HepG2 (cell line): Measurements from ENCODE around the gene PRR36. TPM values are rescaled to one million over a fixed set of nuclear protein-coding genes. Genes with fewer than 3 reads are reported as not detected.
A peak's percentile ranks its signal among the peaks of the same experiment; 100 is the strongest.

Experiments used
- ATAC-seq: fragments of 200-7000 bp; cut with Tn5 transposase; 3 replicates; pipeline ENCODE4 v1.9.1; 2020; ENCODE audit warnings: mild to moderate bottlenecking, moderate library complexity
- BruUV-seq: library from RNA; stranded (reverse); fragments of 400-500 nt; replicated peaks from 2 replicates; lab custom pipeline; 2021; lab: Mats Ljungman, UMichigan
- CTCF ChIA-PET: fragments of 300-600 bp; formaldehyde crosslinking; extraction: SDS; loops from one replicate; lab custom pipeline; 2021; ENCODE audit warnings: low total read pairs, inconsistent platforms, low intra/inter-chr PET ratio; lab: Yijun Ruan, JAX
- POLR2A ChIA-PET: fragments of 350-600 bp; sonication (Branson Sonifier 250); formaldehyde crosslinking; loops from one replicate; lab custom pipeline; 2020; ENCODE audit warnings: antibody characterized with exemption, inconsistent platforms; lab: Yijun Ruan, JAX
- DNase-seq: peaks from one replicate; pipeline ENCODE4 v3.0.0-alpha.2; 2015; ENCODE audit warnings: low spot score
- FAIRE-seq: peaks from 3 replicates; lab custom pipeline; 2011; peaks lifted over from hg19 to GRCh38; lab: Jason Lieb, UNC
- H2AFZ ChIP-seq: one replicate; pipeline ENCODE4 v1.6.1; 2011; ENCODE audit warnings: low read length, inconsistent platforms
- H3K27ac ChIP-seq: fragments of 300-600 bp; 3 replicates; pipeline ENCODE4 v1.8.0; 2011; ENCODE audit warnings: mixed run types, mild to moderate bottlenecking, mixed read lengths, low read length, inconsistent platforms; ENCODE audit not compliant: insufficient read depth; ENCODE audit errors: extremely low read length
- H3K27me3 ChIP-seq, 2 experiments: fragments of 200-600 bp in 1 of 2; 2 replicates in 1 of 2; 3 replicates in 1 of 2; pipeline versions ENCODE4 v1.6.0 to v1.8.0; 2011; ENCODE audit warnings: low read length in 2 of 2, mild to moderate bottlenecking in 2 of 2, moderate library complexity in 2 of 2, inconsistent platforms in 1 of 2; ENCODE audit not compliant: insufficient read depth in 2 of 2, control insufficient read depth in 1 of 2
- H3K36me3 ChIP-seq, 2 experiments: fragments of 200-600 bp in 1 of 2; replicated peaks in 1 of 2; 2 replicates in 1 of 2; 3 replicates in 1 of 2; pipeline versions ENCODE4 v1.5.1 to v1.8.0; 2011; ENCODE audit warnings: low read length in 2 of 2, inconsistent platforms in 1 of 2; ENCODE audit not compliant: insufficient read depth in 2 of 2, control insufficient read depth in 1 of 2
- H3K4me1 ChIP-seq: 2 replicates; pipeline ENCODE4 v1.5.1; 2012; ENCODE audit warnings: low read length, inconsistent platforms; ENCODE audit not compliant: insufficient read depth
- H3K4me2 ChIP-seq: 2 replicates; pipeline ENCODE4 v1.6.0; 2011; ENCODE audit warnings: low read depth, low read length, inconsistent platforms
- H3K4me3 ChIP-seq, 3 experiments: fragments of 200-600 bp in 1 of 3; sonication (generic), shearing (Covaris generic) in 1 of 3; replicated peaks in 1 of 3; 2 replicates each; pipeline ENCODE4 v1.5.1; 2011 to 2016; ENCODE audit warnings: low read length in 3 of 3, inconsistent platforms in 2 of 3, low read depth in 2 of 3, mild to moderate bottlenecking in 2 of 3, control low read depth in 1 of 3, mixed read lengths in 1 of 3; ENCODE audit not compliant: insufficient read depth in 1 of 3
- H3K79me2 ChIP-seq: one replicate; pipeline ENCODE4 v1.6.1; 2011; ENCODE audit warnings: low read length, inconsistent platforms; ENCODE audit not compliant: insufficient read depth
- H3K9ac ChIP-seq: 2 replicates; pipeline ENCODE4 v1.6.0; 2011; ENCODE audit warnings: mild to moderate bottlenecking, low read depth, low read length, inconsistent platforms; ENCODE audit not compliant: insufficient read depth
- H3K9me3 ChIP-seq: 2 replicates; pipeline ENCODE4 v1.5.1; 2012; ENCODE audit warnings: mild to moderate bottlenecking, low read length
- H4K20me1 ChIP-seq: 2 replicates; pipeline ENCODE4 v1.6.0; 2011; ENCODE audit warnings: inconsistent platforms, mild to moderate bottlenecking, low read length, moderate library complexity; ENCODE audit not compliant: insufficient read depth
- HCFC1 ChIP-seq: fragments of 150-350 bp; IDR thresholded peaks from 2 replicates; pipeline ENCODE4 v1.6.1; 2014; ENCODE audit warnings: low read depth, low read length
- HOXA9 ChIP-seq: sonication (generic); formaldehyde crosslinking; IDR thresholded peaks from 2 replicates; pipeline ENCODE4 v1.8.1; 2022; ENCODE audit warnings: missing genetic modification reagents, mild to moderate bottlenecking, moderate library complexity, borderline replicate concordance
- KAT2B ChIP-seq: fragments of 150-350 bp; IDR thresholded peaks from 2 replicates; pipeline ENCODE4 v1.6.1; 2014; ENCODE audit warnings: low read depth, low read length, borderline replicate concordance
- MAFF ChIP-seq: IDR thresholded peaks from 2 replicates; pipeline ENCODE4 v1.6.1; 2011; ENCODE audit warnings: low read depth, low read length, improper control_type of control experiment
- NFATC3 ChIP-seq: sonication (generic); formaldehyde crosslinking; IDR thresholded peaks from 2 replicates; pipeline ENCODE4 v1.5.1; 2020; ENCODE audit warnings: mild to moderate bottlenecking, missing genetic modification reagents
- RBAK ChIP-seq: sonication (generic); formaldehyde crosslinking; IDR thresholded peaks from 2 replicates; pipeline ENCODE4 v1.5.1; 2020; ENCODE audit warnings: mild to moderate bottlenecking, missing genetic modification reagents
- SPEN ChIP-seq: sonication (generic); formaldehyde crosslinking; IDR thresholded peaks from 2 replicates; pipeline ENCODE4 v1.5.1; 2020; ENCODE audit warnings: low read depth, mild to moderate bottlenecking, missing genetic modification reagents
- STAT6 ChIP-seq: sonication (generic); formaldehyde crosslinking; IDR thresholded peaks from 2 replicates; pipeline ENCODE4 v1.4.0; 2020; ENCODE audit warnings: missing genetic modification reagents, mild to moderate bottlenecking, borderline replicate concordance
- ZNF256 ChIP-seq: sonication (generic); formaldehyde crosslinking; conservative IDR thresholded peaks from 2 replicates; pipeline ENCODE4 v1.4.0; 2020; ENCODE audit warnings: missing genetic modification reagents
- ZNF572 ChIP-seq: sonication (generic); formaldehyde crosslinking; IDR thresholded peaks from 2 replicates; pipeline ENCODE4 v1.5.1; 2020; ENCODE audit warnings: mild to moderate bottlenecking, missing genetic modification reagents
- ZNF747 ChIP-seq: sonication (generic); formaldehyde crosslinking; IDR thresholded peaks from 2 replicates; pipeline ENCODE4 v1.8.1; 2023; ENCODE audit warnings: missing genetic modification reagents, mild to moderate bottlenecking, borderline replicate concordance
- ZNF770 ChIP-seq: sonication (generic); formaldehyde crosslinking; IDR thresholded peaks from 2 replicates; pipeline ENCODE4 v1.5.0; 2020; ENCODE audit warnings: mild to moderate bottlenecking, missing genetic modification reagents
- WGBS: methylation state at CpG from one replicate; pipeline ENCODE4 v1.1.6; 2017; ENCODE audit warnings: low lambda C conversion rate; 5-methylcytosine and 5-hydroxymethylcytosine counted together
- in situ Hi-C: cut with HindIII; loops from 2 replicates; pipeline ENCODE4 v1.10.0; 2017; ENCODE audit warnings: low pct_unique_long_range_greater_than_20kb; ENCODE audit not compliant: extremely low pct_ligation_motif_present
- intact Hi-C: fragments of 100-400 bp; cut with micrococcal nuclease; formaldehyde crosslinking; loops from one replicate; pipeline ENCODE4 v1.10.0; 2022; ENCODE audit not compliant: unreplicated experiment
- polyA plus RNA-seq, 8 experiments: library from polyadenylated mRNA; depleted of rRNA in 3 of 8; stranded (reverse) in 7 of 8; unstranded in 1 of 8; fragments of >200 nt; fragmentation: Illumina TruSeq in 4 of 8; extraction: Trizol in 4 of 8; gene quantifications; 2 replicates each; pipeline versions ENCODE4 v1.2.1 to v1.2.3, GENCODE V29; 2011 to 2016; ENCODE audit warnings: low read depth in 4 of 8, missing spikeins in 1 of 8, mixed read lengths in 1 of 8; ENCODE audit not compliant: insufficient read depth in 1 of 8
- total RNA-seq, 5 experiments: library from RNA; depleted of rRNA; stranded (reverse); fragments of >200 nt; fragmentation: Illumina TruSeq; extraction: Trizol; gene quantifications; 2 replicates each; pipeline ENCODE4 v1.2.3, GENCODE V29; 2016; ENCODE audit warnings: low read depth in 1 of 5

The PRR36 gene
- total and polyA plus RNA-seq, 2 of the 13 experiments (the other 11 are each of a cell fraction or from before 2014, with no cell fraction given): 0.07 to 0.17 TPM

GRCh38 chr19:7819337-7819736 lies 54.9 kb downstream of the PRR36 start:
- Histone ChIP-seq H3K79me2 (no peaks in the 10 kb centered on the region), H3K27me3 (peaks cover 0 to 10% of the 10 kb centered on the region in 2 experiments; a peak in 2 of 5 replicates), H3K4me1 (no peaks in the 10 kb centered on the region)
- POLR2A ChIA-PET: no interaction called here
- in situ Hi-C loops: no loop called here
- no peak for TF ChIP-seq SPEN (CRISPR knock-in tag)
- TF ChIP-seq ZNF572 (CRISPR knock-in tag): no peak
- TF ChIP-seq MAFF: no peak
- no peak for TF ChIP-seq STAT6 (CRISPR knock-in tag)
- no peak for TF ChIP-seq ZNF256 (CRISPR knock-in tag)
- TF ChIP-seq NFATC3 (CRISPR knock-in tag): no peak
- TF ChIP-seq, all 625 proteins: peak for 0
- Histone ChIP-seq H3K9me3 (peaks cover 5% of the 10 kb centered on the region; the same call in 1 of the 2 replicates), H3K4me2 (no peak overlapping the region), H3K9ac (no peak overlapping the region), H3K36me3 (no peaks in the 10 kb centered on the region), H4K20me1 (no peaks in the 10 kb centered on the region), H3K27ac (no peak overlapping the region), H3K4me3 (no peak overlapping the region), H2AFZ (no peak overlapping the region)
- DNase-seq (no peak), FAIRE-seq (no peak), ATAC-seq (no peak)
- 47% methylated on average over 2 of the region's 2 CpGs for WGBS
- intact Hi-C loops: no loop called here
- CTCF ChIA-PET: no interaction called here
- BruUV-seq: no TSS peak

DNA sequence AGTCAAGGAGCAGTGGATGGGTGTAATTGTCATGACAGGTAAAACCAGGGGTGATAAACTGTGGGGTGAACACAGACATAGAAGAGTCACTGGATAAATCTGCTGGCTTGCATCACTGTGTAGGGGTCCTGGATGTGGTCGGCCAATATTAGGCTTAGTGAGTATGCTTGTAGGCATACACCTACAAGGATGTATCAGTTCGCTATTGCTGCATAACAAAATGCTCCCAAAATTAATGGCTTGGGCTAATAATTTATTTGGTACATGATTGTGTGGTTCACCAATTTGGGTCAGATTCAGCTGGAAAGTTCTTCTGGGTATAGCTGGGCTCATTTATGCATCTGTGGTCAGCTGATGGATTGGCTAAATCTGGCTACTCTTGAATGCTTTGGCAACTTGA lies 55.4 kb downstream of the PRR36 start:
- H3K27me3 ChIP-seq: peaks cover 0 to 10% of the 10 kb centered on the region in 2 experiments; a peak in 2 of 5 replicates
- 0% methylated on average over 1 of the region's 2 CpGs for WGBS
- POLR2A ChIA-PET: no interaction called here
- H3K9ac ChIP-seq: no peak overlapping the region
- intact Hi-C loops (no loop called here), in situ Hi-C loops (no loop called here)
- H4K20me1 ChIP-seq: no peaks in the 10 kb centered on the region
- H3K9me3 ChIP-seq: peaks cover 5% of the 10 kb centered on the region; the same call in 1 of the 2 replicates
- CTCF ChIA-PET: no interaction called here
- no peaks in the 10 kb centered on the region for H3K79me2 ChIP-seq
- TF ChIP-seq RBAK (CRISPR knock-in tag): peak; percentile 81; the same call in 1 of the 2 replicates
- no peak for TF ChIP-seq HOXA9 (CRISPR knock-in tag)
- no peak for TF ChIP-seq KAT2B
- TF ChIP-seq ZNF770 (CRISPR knock-in tag): no peak
- TF ChIP-seq HCFC1: no peak
- TF ChIP-seq ZNF747: no peak
- H3K4me2 ChIP-seq: no peak overlapping the region
- no peaks in the 10 kb centered on the region for H3K36me3 ChIP-seq
- H2AFZ ChIP-seq: no peak overlapping the region
- DNase-seq: no peak
- no peak for FAIRE-seq
- no peak overlapping the region for H3K27ac ChIP-seq
- no TSS peak for BruUV-seq
- no peak overlapping the region for H3K4me3 ChIP-seq
- no peaks in the 10 kb centered on the region for H3K4me1 ChIP-seq
- no peak for ATAC-seq
